A204.1 (cell line): ENCODE measurements around the gene CEP170B.
"Not testable (repeated sequence)": the region's sequence is repeated elsewhere in the genome, so short reads cannot be mapped to it uniquely, and the experiment has no call there.

Source experiments
- FAIRE-seq: peaks from 2 replicates; lab custom pipeline; 2012; peaks lifted over from hg19 to GRCh38; lab: Jason Lieb, UNC

The CEP170B gene

DNA sequence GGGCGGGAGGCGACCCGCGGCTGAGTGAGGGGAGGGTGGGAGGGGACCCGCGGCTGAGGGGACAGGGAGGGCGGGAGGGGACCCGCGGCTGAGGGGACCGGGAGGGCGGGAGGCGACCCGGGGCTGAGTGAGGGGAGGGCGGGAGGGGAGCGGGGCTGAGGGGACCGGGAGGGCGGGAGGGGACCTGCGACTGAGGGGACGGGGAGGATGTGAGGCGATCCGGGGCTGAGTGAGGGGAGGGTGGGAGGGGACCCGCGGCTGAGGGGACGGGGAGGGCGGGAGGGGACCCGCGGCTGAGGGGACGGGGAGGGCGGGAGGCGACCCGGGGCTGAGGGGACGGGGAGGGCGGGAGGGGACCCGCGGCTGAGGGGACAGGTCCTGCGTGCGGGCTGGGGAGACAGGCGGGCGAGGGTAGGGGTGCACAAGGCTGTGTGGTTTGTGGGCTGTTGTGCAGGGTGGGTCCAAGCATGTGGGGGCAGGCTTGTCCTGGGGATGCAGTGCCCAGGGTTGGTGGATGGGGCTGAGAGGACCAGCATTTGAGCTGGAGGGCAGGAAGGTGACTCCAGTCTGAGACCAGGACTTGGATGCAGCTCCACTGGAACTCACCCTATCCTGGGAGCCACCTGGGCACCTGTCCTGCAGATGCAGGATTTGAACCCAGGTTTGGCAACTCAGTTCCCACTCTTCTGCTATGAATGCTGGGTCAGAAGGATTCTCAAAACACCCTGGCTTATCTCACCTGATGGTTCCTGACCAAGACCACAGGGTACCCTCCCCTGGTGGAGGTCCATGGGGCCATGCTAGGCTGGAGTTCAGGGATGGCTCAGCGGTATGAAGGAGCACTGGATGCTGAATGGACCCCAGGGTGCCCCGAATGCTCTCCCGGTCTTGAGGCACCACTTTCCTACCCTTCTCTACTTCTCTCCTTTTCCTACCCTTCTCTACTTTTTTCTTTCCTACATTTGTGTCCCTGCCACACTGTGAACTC lies 69.0 kb downstream of the CEP170B start:
- no peak for FAIRE-seq

DNA sequence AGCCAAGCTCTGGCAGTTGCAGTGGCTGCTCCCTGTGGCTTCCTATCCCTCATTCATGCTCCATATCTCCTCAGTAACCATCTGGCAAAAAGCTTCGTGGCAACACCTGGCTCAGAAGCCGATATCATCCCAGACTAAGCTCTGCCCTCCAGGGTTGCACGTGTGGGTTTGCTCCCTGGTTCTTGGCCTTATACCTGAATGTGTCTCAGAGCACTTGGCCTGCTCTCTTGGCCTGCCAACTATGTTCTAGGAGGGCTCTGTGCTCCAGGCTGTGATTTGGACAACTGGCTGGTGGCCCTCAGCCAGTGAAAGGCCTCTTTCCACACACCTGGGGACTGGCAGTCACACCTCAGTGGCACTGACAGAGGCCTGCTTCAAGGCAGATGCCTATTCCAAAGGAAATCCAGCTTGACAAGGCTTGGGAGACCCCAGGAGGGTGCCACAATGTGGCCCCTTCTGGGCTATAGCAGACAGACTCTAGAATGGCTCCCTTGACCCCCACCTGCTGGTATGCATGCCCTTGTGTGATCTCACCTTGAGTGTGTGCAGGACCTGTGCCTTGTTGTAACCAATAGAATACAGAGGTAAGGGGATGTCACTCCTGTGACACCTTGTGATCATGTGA lies 70.1 kb downstream of the CEP170B start:
- FAIRE-seq, result no peak

DNA sequence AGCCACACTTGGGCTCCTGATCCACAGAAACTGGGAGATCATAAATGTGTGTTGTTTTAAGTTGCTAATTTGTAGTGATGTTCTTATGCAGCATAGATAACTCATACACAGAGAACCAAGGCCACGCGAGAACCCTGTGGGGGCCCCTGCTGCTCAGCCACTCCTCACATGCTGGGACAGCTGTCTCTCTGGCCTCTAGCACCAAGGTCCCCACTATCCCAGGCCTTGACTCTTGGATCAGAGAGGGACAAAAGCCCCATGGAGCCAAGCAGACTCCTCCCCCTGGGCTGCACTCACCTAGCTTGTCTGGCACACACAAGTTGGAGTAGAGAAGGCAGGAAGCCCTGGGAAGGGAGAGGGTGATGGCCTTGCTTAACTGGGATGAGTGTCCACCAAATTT lies 70.9 kb downstream of the CEP170B start:
- FAIRE-seq, result no peak

- FAIRE-seq, result no peak
Measured at GRCh38 chr14:104936361-104937155, 71.5 kb downstream of the CEP170B start.

- FAIRE-seq, result no peak
Measured at GRCh38 chr14:104937161-104937560, 72.1 kb downstream of the CEP170B start.

DNA sequence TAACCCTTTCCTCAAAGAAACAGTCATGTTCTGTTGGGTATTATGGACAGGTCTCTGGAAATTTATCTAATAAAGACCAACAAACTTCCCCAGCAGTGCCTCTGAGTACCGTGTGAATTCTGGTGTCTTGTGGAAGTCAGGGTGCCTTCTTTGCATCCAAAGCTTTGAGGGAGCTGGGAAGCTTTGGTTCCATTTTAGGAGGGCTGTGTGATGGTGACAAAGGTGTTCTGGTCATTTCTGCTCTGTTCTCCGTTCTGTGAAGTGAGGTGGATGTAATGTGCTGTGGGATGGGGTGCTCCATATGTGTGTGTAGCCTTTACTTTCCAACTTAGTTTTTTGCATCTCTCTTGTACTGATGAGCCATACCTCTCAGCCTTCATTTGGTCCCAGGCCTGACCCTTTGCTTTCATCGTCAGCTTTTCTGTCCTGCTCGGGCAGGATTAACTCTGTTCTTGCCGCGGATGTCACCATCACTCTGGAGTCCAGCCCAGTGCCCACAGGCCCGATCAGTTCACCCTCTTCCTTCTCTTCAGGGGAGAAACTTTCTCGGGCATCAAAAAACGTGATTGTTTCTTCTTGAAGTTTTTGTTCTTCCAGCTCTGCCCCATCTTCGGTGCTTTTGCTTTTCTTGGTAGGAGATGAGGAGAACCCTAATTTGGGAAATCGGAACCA lies 72.8 kb downstream of the CEP170B start:
- FAIRE-seq, result no peak

DNA sequence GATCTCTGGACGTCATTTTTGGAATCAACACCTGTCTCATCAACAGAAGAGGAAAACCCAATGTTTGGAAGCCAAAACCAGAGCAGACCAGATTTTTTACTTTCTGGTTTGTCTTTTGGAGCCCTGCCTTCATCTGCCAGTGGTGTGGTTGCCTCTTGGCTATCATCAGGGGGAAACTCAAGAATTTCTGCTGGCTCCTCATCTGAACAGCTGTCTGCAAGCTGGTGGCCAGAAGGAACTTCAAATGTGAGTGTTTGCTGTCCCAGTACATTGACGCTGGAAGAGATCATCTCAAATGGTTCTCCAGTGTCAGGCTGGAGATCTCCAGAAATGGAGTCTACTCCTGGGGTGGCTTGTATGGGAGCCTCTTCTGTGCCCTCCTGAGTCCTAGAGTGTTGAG lies 73.4 kb downstream of the CEP170B start:
- no peak for FAIRE-seq

DNA sequence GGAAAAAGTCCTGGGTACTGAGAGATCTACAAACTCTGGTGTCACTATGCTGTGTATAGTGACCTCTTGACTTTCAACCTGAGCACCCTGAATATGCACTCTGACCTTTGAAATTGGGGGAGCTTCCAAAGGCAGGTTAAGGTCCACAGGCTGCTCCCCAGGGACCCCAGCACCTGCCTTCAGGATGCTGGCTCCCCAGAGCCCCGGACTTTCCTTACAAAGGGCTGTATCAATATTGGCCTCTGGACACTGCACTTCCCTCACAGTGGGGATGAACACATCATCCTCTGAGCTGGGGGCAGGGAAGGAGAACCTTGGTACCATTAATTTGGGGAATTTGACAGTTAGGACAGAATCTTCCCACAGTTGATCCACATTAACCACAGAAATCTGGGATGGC lies 73.9 kb downstream of the CEP170B start:
- FAIRE-seq, result no peak

DNA sequence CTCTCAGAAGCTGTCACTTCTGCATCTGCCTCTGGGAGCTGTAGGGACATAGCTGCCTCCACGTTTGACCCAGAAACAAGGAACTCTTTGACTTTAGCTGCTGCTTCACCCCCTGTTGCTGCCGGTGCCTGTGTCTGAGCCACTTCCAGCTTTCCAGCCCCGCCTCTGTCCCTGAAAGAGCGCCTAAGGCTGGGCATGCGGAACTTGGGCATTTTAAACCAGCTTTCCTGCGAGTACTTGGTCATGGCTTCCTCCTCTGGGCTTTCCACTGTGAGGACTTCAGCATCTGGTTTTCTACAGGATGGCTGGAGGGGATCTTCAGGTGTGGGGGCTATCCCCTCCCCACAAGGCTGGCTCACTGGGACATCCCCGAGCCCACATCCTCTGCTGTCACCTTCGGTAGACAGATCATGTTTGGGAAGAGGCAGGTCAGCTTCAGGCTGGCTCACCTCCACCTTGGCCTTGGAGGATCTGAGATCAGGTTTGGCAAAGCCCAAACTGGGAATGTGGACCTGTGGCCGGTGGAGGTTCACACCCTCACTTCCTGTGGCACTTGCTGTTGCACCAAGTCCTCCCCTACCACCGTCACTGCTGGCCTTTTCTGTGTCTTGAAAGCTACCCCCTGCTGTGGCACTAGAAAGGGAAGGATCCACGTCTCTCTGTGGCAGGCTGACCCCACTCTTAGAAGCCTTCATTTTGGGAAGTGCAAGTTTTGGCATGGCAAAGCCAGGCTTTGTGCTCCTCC lies 74.8 kb downstream of the CEP170B start:
- no peak for FAIRE-seq

- no peak for FAIRE-seq
Measured at GRCh38 chr14:104940526-104941150, 75.6 kb downstream of the CEP170B start.

- FAIRE-seq, result no peak
Measured at GRCh38 chr14:104941508-104942365, 76.7 kb downstream of the CEP170B start.

DNA sequence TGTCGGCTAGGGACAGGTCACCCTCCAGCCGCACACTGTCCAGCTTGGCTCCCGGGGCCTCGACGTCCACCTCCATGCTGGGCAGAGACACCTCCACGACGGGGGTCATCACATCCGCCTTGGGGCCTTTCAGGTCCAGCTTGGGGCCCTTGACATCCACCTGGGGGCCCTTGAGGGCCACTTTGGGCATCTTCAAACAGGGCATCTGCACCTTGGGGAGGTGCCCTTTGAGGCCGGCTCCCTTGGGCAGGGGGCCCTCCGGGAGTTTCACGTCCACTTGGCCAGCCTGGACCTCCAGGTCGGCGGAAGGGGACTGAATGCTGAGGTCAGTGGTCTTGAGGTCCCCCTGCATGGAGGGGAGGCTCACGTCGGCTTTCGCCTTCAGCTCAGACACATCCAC lies 77.5 kb downstream of the CEP170B start:
- FAIRE-seq, result no peak

DNA sequence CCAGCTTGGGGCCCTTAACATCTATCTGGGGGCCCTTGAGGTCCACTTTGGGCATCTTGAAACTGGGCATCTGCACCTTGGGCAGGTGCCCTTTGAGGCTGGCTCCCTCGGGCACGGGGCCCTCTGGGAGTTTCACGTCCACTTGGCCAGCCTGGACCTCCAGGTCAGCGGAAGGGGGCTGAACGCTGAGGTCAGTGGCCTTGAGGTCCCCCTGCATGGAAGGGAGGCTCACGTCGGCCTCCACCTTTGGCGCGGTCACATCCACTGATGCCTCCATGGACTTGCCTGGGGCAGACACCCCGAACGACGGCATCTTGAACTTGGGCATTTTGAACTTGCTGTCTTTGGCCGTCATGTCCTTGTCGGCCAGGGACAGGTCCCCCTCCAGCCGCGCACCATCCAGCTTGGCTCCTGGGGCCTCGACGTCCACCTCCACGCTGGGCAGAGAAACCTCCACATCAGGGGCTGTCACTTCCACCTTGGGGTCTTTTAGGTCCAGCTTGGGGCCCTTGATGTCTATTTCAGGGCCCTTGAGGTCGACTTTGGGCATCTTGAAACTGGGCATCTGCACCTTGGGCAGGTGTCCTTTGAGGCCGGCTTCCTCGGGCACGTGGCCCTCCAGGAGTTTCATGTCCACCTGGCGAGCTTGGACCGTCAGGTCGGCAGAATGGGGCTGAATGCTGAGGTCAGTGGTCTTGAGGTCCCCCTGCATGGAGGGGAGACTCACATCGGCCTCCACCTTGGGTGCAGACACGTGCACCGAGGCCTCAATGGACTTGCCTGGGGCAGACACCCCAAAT lies 78.3 kb downstream of the CEP170B start:
- FAIRE-seq, result not testable (repeated sequence)

GRCh38 chr14:104944016-104944308 lies 78.9 kb downstream of the CEP170B start:
- FAIRE-seq, result not testable (repeated sequence)

DNA sequence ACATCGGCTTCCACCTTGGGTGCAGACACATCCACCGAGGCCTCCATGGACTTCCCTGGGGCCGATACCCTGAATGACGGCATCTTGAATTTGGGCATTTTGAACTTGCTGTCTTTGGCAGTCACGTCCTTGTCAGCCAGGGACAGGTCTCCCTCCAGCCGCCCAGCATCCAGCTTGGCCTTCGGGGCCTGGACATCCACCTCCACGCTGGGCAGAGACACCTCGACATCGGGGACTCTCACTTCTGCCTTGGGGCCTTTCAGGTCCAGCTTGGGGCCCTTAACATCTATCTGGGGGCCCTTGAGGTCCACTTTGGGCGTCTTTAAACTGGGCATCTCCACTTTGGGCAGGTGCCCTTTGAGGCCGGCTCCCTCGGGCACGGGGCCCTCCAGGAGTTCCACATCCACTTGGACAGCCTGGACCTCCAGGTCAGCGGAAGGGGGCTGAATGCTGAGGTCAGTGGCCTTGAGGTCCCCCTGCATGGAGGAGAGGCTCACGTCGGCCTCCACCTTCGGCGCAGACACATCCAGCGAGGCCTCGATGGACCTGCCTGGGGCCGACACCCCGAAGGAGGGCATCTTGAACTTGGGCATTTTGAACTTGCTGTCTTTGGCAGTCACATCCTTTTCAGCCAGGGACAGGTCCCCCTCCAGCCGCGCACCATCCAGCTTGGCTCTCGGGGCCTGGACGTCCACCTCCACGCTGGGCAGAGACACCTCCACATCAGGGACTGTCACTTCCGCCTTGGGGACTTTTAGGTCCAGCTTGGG lies 79.6 kb downstream of the CEP170B start:
- FAIRE-seq, result not testable (repeated sequence)

DNA sequence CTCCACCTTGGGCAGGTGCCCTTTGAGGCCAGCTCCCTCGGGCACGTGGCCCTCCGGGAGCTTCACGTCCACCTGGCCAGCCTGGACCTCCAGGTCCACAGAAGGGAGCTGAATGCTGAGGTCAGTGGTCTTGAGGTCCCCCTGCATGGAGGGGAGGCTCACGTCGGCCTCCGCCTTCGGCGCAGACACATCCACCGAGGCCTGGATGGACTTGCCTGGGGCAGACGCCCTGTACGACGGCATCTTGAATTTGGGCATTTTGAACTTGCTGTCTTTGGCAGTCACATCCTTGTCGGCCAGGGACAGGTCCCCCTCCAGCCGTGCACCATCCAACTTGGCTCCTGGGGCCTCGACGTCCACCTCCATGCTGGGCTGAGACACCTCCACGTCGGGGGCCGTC lies 80.2 kb downstream of the CEP170B start:
- not testable (repeated sequence) for FAIRE-seq
